H1 (cell line): ENCODE results near the gene HADHB. TPM values are rescaled to one million over a fixed set of nuclear protein-coding genes. Genes with fewer than 3 reads are reported as not detected.

Source experiments
- CEBPB ChIP-seq: IDR thresholded peaks from 2 replicates; pipeline ENCODE4 v1.6.1; 2012; ENCODE audit warnings: low read depth, low read length
- CTBP2 ChIP-seq: IDR thresholded peaks from 2 replicates; pipeline ENCODE4 v1.7.0; 2011; ENCODE audit warnings: borderline replicate concordance, mild to moderate bottlenecking, moderate library complexity, mixed read lengths, low read length; ENCODE audit not compliant: insufficient read depth, insufficient read length
- NRF1 ChIP-seq: IDR thresholded peaks from 2 replicates; pipeline ENCODE4 v1.6.1; 2011; ENCODE audit warnings: mild to moderate bottlenecking, low read depth, low read length, improper control_type of control experiment
- TEAD4 ChIP-seq: IDR thresholded peaks from 2 replicates; pipeline ENCODE4 v1.6.1; 2012; ENCODE audit warnings: low read depth, low read length, inconsistent platforms, mixed read lengths
- polyA plus RNA-seq, 7 experiments: library from polyadenylated mRNA; depleted of rRNA in 3 of 7; stranded (reverse) in 5 of 7; unstranded in 2 of 7; fragments of >200 nt in 5 of 7; fragments of 200-250 nt in 2 of 7; gene quantifications; 1 replicate in 5 of 7; 2 replicates in 1 of 7; 4 replicates in 1 of 7; pipeline versions ENCODE4 v1.2.1 to v1.2.3, GENCODE V29; 2011 to 2013; ENCODE audit warnings: missing spikeins in 2 of 7, mixed read lengths in 2 of 7
- total RNA-seq: library from RNA; stranded (reverse); fragmentation: NEBNext Ultra II Directional; extraction: Animal tissue kit (Norgen Biotek cat#: 25700); gene quantifications from 2 replicates; pipeline ENCODE4 v1.2.1, GENCODE V29; 2021

The HADHB gene
- total and polyA plus RNA-seq, 2 of the 8 experiments (the other 6 are each of a cell fraction or from before 2014, with no cell fraction given), result 47.7 to 52.3 TPM

GRCh38 chr2:26333293-26333692, 88.6 kb downstream of the HADHB start (continued):
- TF ChIP-seq CEBPB (no peak), CTBP2 (no peak), NRF1 (no peak), TEAD4 (no peak)
